Panc1 (cell line): ENCODE measurements around the gene GATC. TPM values are rescaled to one million over a fixed set of nuclear protein-coding genes. Genes with fewer than 3 reads are reported as not detected.

Experiments used
- ATAC-seq: fragments of 200-7000 bp; cut with Tn5 transposase; 2 replicates; pipeline ENCODE4 v1.9.1; 2020; ENCODE audit warnings: mild to moderate bottlenecking, moderate library complexity
- BruUV-seq: library from RNA; stranded (reverse); fragments of 400-500 nt; replicated peaks from 2 replicates; lab custom pipeline; 2021; lab: Mats Ljungman, UMichigan
- CTCF ChIA-PET: fragments of 300-600 bp; sonication (Branson Sonifier 250); formaldehyde crosslinking; loops from one replicate; lab custom pipeline; 2022; ENCODE audit warnings: antibody characterized with exemption; lab: Charles Lee
- POLR2A ChIA-PET: fragments of 300-600 bp; sonication (Branson Sonifier 250); formaldehyde crosslinking; loops from one replicate; lab custom pipeline; 2022; ENCODE audit warnings: antibody characterized with exemption; lab: Charles Lee
- DNase-seq: peaks from one replicate; pipeline ENCODE4 v3.0.0-alpha.2; 2010; ENCODE audit warnings: low read depth, low spot score
- H3K27ac ChIP-seq: 2 replicates; pipeline ENCODE4 v1.5.1; 2011; ENCODE audit warnings: mild to moderate bottlenecking, low read length, inconsistent platforms
- H3K27me3 ChIP-seq: fragments of 200-500 bp; sonication (Bioruptor generic); 2 replicates; pipeline ENCODE4 v1.6.0; 2014; ENCODE audit warnings: low read length, inconsistent platforms; ENCODE audit not compliant: control insufficient read depth, insufficient read depth
- H3K36me3 ChIP-seq: fragments of 200-500 bp; sonication (Bioruptor generic); 2 replicates; pipeline ENCODE4 v1.5.1; 2014; ENCODE audit warnings: inconsistent platforms, mild to moderate bottlenecking, low read length, moderate library complexity; ENCODE audit not compliant: control insufficient read depth, insufficient read depth
- H3K4me1 ChIP-seq: 2 replicates; pipeline ENCODE4 v1.5.1; 2011; ENCODE audit warnings: inconsistent platforms, mild to moderate bottlenecking, low read length, moderate library complexity; ENCODE audit not compliant: control insufficient read depth, insufficient read depth
- H3K4me3 ChIP-seq, 2 experiments: 2 replicates each; pipeline ENCODE4 v1.5.1; 2011 to 2012; ENCODE audit warnings: low read depth in 2 of 2, low read length in 2 of 2, mild to moderate bottlenecking in 2 of 2, inconsistent platforms in 1 of 2, moderate library complexity in 1 of 2
- H3K9me3 ChIP-seq: fragments of 200-500 bp; sonication (Bioruptor generic); 2 replicates; pipeline ENCODE4 v1.5.1; 2014; ENCODE audit warnings: low read depth, mild to moderate bottlenecking, inconsistent platforms, low read length, moderate library complexity; ENCODE audit not compliant: control insufficient read depth, insufficient read depth
- CTCF ChIP-seq: fragments of 450-650 bp; IDR thresholded peaks from 2 replicates; pipeline ENCODE4 v1.5.1; 2017; ENCODE audit warnings: mild to moderate bottlenecking
- POLR2AphosphoS5 ChIP-seq: IDR thresholded peaks from 2 replicates; pipeline ENCODE4 v1.6.1; 2012; ENCODE audit warnings: mild to moderate bottlenecking, low read depth, low read length, moderate library complexity
- REST ChIP-seq, 2 experiments: IDR thresholded peaks; 2 replicates each; pipeline ENCODE4 v1.6.1; 2011 to 2012; ENCODE audit warnings: low read depth in 2 of 2, control low read depth in 1 of 2, low read length in 1 of 2, mild to moderate bottlenecking in 1 of 2, moderate library complexity in 1 of 2; ENCODE audit not compliant: insufficient read depth in 1 of 2
- SIN3A ChIP-seq: IDR thresholded peaks from 2 replicates; pipeline ENCODE4 v1.6.1; 2012; ENCODE audit warnings: low read depth, mild to moderate bottlenecking, low read length, moderate library complexity, borderline replicate concordance; ENCODE audit not compliant: insufficient read depth
- TCF7L2 ChIP-seq: IDR thresholded peaks from 2 replicates; pipeline ENCODE4 v1.6.1; 2011; ENCODE audit warnings: mild to moderate bottlenecking, low read depth, low read length, inconsistent platforms
- in situ Hi-C: cut with HindIII; loops from 2 replicates; pipeline ENCODE4 v1.10.0; 2016; ENCODE audit warnings: low sequenced_read_pairs, low pct_unique_long_range_greater_than_20kb
- intact Hi-C: fragments of 100-400 bp; cut with micrococcal nuclease; formaldehyde crosslinking; loops from one replicate; pipeline ENCODE4 v1.10.0; 2022; ENCODE audit not compliant: unreplicated experiment
- total RNA-seq: library from RNA; stranded (reverse); gene quantifications from one replicate; pipeline ENCODE4 v1.2.1, GENCODE V29; 2021; ENCODE audit not compliant: unreplicated experiment

GATC gene
- total RNA-seq, 1 experiment from 2014 or later = 34.7 TPM

- BruUV-seq = no TSS peak
- in situ Hi-C loops = no loop called here
- Histone ChIP-seq H3K9me3 (no peaks in the 10 kb centered on the region), H3K4me3 (no peak overlapping the region), H3K4me1 (no peaks in the 10 kb centered on the region), H3K27me3 (no peaks in the 10 kb centered on the region), H3K36me3 (no peaks in the 10 kb centered on the region), H3K27ac (no peak overlapping the region)
- POLR2A ChIA-PET = no interaction called here
- ATAC-seq = no peak
- no peak for DNase-seq
- TF ChIP-seq SIN3A = no peak
- no peak for TF ChIP-seq REST (IDR thresholded peaks at IDR 0.05; ENCODE audit: insufficient read depth in 1 of 2, low read depth in 2 of 2, low read length in 1 of 2)
- no peak for TF ChIP-seq CTCF
- TF ChIP-seq POLR2AphosphoS5 = no peak
- no peak for TF ChIP-seq TCF7L2
- CTCF ChIA-PET = interaction anchor here (0.6 kb wide), 1 partner anchor 32 kb away, joined by 8 read pairs; no protein-coding TSS in a partner anchor
- intact Hi-C loops = no loop called here
Observed at GRCh38 chr12:120399531-120399930, 46.7 kb upstream of the GATC start.

- Histone ChIP-seq H3K4me3 (no peak overlapping the region), H3K9me3 (no peaks in the 10 kb centered on the region), H3K27ac (no peak overlapping the region), H3K4me1 (no peaks in the 10 kb centered on the region), H3K27me3 (no peaks in the 10 kb centered on the region), H3K36me3 (no peaks in the 10 kb centered on the region)
- no peak for DNase-seq
- intact Hi-C loops (no loop called here), in situ Hi-C loops (no loop called here)
- BruUV-seq = no TSS peak
- TF ChIP-seq CTCF = no peak
- TF ChIP-seq REST (IDR thresholded peaks at IDR 0.05; ENCODE audit: insufficient read depth in 1 of 2, low read depth in 2 of 2, low read length in 1 of 2) = no peak
- no peak for TF ChIP-seq SIN3A
- TF ChIP-seq TCF7L2 = no peak
- TF ChIP-seq POLR2AphosphoS5 = no peak
- CTCF ChIA-PET = interaction anchor here (1.6 kb wide), 1 partner anchor 36 kb away, joined by 4 read pairs; no protein-coding TSS in a partner anchor
- POLR2A ChIA-PET = no interaction called here
- ATAC-seq = peak; percentile 19; the same call in 1 of the 2 replicates
Observed at GRCh38 chr12:120402217-120402616, 44.0 kb upstream of the GATC start.
